Activated CD8-positive, alpha-beta T cell treated with anti-CD3 and anti-CD28 coated beads for 36 hours (primary cell): ENCODE measurements around the gene ODF2L. TPM values are rescaled to one million over a fixed set of nuclear protein-coding genes. Genes with fewer than 3 reads are reported as not detected.

ENCODE experiments used
- ATAC-seq: fragments of 200-7000 bp; cut with Tn5 transposase; one replicate; pipeline ENCODE4 v1.10.0; 2021; ENCODE audit warnings: mild to moderate bottlenecking, moderate library complexity
- CTCF ChIA-PET: fragments of 350-600 bp; sonication (Branson Sonifier 250); formaldehyde crosslinking; loops from one replicate; lab custom pipeline; 2021; ENCODE audit warnings: antibody characterized with exemption; lab: Charles Lee
- POLR2A ChIA-PET: fragments of 350-600 bp; sonication (Branson Sonifier 250); formaldehyde crosslinking; loops from one replicate; lab custom pipeline; 2021; ENCODE audit warnings: antibody characterized with exemption; lab: Charles Lee
- DNase-seq: peaks from one replicate; pipeline ENCODE4 v3.0.0-alpha.2; 2020
- H3K27ac Mint-ChIP-seq: one replicate; pipeline ENCODE4 v1.8.0; 2021; ENCODE audit warnings: mild to moderate bottlenecking, mixed read lengths
- H3K27me3 Mint-ChIP-seq: one replicate; pipeline ENCODE4 v1.8.0; 2021; ENCODE audit warnings: mixed read lengths
- H3K36me3 Mint-ChIP-seq: one replicate; pipeline ENCODE4 v1.8.0; 2021; ENCODE audit warnings: low read depth, mixed read lengths
- H3K4me1 Mint-ChIP-seq: one replicate; pipeline ENCODE4 v1.8.0; 2021; ENCODE audit warnings: low read depth, mixed read lengths
- H3K4me3 Mint-ChIP-seq: one replicate; pipeline ENCODE4 v1.8.0; 2021; ENCODE audit warnings: mild to moderate bottlenecking, moderate library complexity, mixed read lengths
- H3K9me3 Mint-ChIP-seq: one replicate; pipeline ENCODE4 v1.8.0; 2021; ENCODE audit warnings: mixed read lengths
- intact Hi-C: fragments of 100-400 bp; cut with micrococcal nuclease; formaldehyde crosslinking; loops from one replicate; pipeline ENCODE4 v1.10.0; 2022
- total RNA-seq, 2 experiments: library from RNA; stranded (reverse); gene quantifications; one replicate each; pipeline ENCODE4 v1.2.3, GENCODE V29; 2021
- TF ChIP-seq, protein P1 (sequence below): fragments of 200-600 bp; IDR thresholded peaks from one replicate; pipeline ENCODE4 v1.8.0; 2022; ENCODE audit warnings: antibody characterized with exemption, mild to moderate bottlenecking

ODF2L gene
- total RNA-seq, 2 experiments from 2014 or later = 21.7 to 23.8 TPM

DNA sequence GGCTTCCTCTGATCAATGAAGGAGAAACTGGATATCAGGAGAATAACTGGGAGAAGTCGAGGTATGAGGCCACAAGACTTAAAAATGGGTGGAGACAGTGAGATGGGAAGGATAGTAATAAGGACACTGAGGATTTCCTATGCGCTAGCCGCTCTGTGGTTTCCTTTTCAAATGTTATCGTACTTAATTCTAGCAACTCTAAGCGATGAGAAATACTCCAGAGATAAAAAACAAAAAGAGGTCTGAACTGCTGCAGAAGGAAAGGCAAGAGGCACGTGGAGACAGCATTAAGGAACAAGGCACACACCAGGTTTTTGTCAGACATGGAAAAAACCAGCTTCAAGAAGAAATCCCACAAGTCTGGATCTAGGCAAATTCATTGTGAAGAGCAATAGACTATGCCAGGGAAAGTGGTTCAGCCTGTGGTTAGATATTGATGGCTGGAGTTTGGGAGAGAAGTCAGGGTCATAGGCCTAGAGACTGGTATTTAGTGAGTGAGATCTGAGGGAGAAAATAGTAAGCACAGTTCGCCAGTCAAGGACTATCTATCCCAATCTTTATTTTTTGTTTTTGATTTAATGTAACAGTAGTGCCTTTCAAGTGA, 33.1 kb upstream of the ODF2L start:
- ChIA-PET POLR2A (no interaction called here), CTCF (interaction anchor here (0.9 to 12.8 kb wide), 4 partner anchors 14 to 71 kb away, joined by 3 to 79 read pairs (median 10); partner anchors contain the start of gene ODF2L)
- Mint-ChIP-seq H3K9me3 (no peaks in the 10 kb centered on the region), H3K4me3 (no peak overlapping the region), H3K27ac (no peak overlapping the region), H3K4me1 (no peaks in the 10 kb centered on the region), H3K27me3 (peaks cover 6% of the 10 kb centered on the region), H3K36me3 (no peaks in the 10 kb centered on the region)
- intact Hi-C loops = no loop called here
- DNase-seq (no peak), ATAC-seq (no peak)
- TF ChIP-seq, protein P1, sequence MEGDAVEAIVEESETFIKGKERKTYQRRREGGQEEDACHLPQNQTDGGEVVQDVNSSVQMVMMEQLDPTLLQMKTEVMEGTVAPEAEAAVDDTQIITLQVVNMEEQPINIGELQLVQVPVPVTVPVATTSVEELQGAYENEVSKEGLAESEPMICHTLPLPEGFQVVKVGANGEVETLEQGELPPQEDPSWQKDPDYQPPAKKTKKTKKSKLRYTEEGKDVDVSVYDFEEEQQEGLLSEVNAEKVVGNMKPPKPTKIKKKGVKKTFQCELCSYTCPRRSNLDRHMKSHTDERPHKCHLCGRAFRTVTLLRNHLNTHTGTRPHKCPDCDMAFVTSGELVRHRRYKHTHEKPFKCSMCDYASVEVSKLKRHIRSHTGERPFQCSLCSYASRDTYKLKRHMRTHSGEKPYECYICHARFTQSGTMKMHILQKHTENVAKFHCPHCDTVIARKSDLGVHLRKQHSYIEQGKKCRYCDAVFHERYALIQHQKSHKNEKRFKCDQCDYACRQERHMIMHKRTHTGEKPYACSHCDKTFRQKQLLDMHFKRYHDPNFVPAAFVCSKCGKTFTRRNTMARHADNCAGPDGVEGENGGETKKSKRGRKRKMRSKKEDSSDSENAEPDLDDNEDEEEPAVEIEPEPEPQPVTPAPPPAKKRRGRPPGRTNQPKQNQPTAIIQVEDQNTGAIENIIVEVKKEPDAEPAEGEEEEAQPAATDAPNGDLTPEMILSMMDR = no peak

DNA sequence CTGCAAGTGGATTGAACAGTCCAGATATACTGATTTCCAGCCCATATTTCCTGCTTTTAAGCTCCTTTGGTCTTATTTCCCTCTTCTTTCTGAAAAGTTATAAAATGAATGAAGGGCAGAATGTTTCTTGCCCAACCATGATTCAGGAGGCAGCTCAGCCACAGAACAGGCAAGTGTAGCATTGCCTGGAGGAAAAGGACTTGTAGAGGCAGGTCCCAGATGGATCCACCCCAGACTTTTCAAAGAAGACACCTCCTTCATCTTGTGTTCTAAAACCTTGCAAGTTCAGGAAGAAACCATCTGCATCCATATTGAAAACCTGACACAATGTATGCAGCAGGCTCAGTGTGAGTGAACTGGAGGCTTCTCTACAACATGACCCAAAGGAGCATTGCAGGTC, 27.8 kb upstream of the ODF2L start, which contains the start of gene CLCA2:
Gene CLCA2, plus strand, starts transcription at position 299 of the 400 bp plus-strand sequence. Its CDS starts 77 bp downstream, at position 376.
- ChIA-PET CTCF (interaction anchor here (0.7 to 12.8 kb wide), 5 partner anchors 12 to 77 kb away, joined by 3 to 79 read pairs (median 3); no protein-coding TSS in a partner anchor), POLR2A (interaction anchor here (0.8 kb wide), 1 partner anchor 20 kb away, joined by 4 read pairs; no protein-coding TSS in a partner anchor)
- TF ChIP-seq, protein P1 = no peak
- H3K27me3 Mint-ChIP-seq = peaks cover 3% of the 10 kb centered on the region
- H3K36me3 Mint-ChIP-seq = no peaks in the 10 kb centered on the region
- H3K4me1 Mint-ChIP-seq = peaks cover 4% of the 10 kb centered on the region
- H3K27ac Mint-ChIP-seq = no peak within 1 kb of the TSS
- no peak within 1 kb of the TSS for H3K4me3 Mint-ChIP-seq
- no peak for ATAC-seq
- DNase-seq = no peak
- intact Hi-C loops = no loop called here
- no peaks in the 10 kb centered on the region for H3K9me3 Mint-ChIP-seq

DNA sequence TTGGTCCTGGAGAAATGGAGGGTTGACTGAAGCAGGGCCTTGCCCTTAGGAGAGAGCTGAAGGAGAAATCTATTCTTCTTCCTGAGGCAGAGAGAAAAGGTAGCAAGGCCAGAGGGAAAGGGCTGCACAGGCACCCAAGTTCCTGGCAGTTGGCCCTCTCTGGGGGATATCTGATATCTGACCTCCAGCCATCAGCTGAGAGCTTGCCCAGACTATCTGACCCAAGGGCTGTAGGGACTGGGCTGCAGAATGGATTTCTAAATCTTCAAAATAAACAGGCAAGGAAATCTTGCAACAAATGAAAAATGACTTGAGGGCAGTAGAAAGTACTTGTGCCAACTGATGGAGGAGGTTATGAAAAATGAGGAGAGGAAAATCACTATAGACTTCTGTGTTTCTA, 27.4 kb upstream of the ODF2L start:
- H3K27ac Mint-ChIP-seq = no peak overlapping the region
- no peaks in the 10 kb centered on the region for H3K9me3 Mint-ChIP-seq
- no peak for DNase-seq
- ChIA-PET POLR2A (interaction anchor here (0.8 kb wide), 1 partner anchor 20 kb away, joined by 4 read pairs; no protein-coding TSS in a partner anchor), CTCF (interaction anchor here (0.7 to 12.8 kb wide), 4 partner anchors 51 to 85 kb away, joined by 3 to 79 read pairs (median 4); no protein-coding TSS in a partner anchor)
- no peak for ATAC-seq
- no peaks in the 10 kb centered on the region for H3K36me3 Mint-ChIP-seq
- TF ChIP-seq, protein P1 = no peak
- intact Hi-C loops = no loop called here
- H3K27me3 Mint-ChIP-seq = peaks cover 3% of the 10 kb centered on the region
- H3K4me3 Mint-ChIP-seq = no peak overlapping the region
- peaks cover 4% of the 10 kb centered on the region for H3K4me1 Mint-ChIP-seq

DNA sequence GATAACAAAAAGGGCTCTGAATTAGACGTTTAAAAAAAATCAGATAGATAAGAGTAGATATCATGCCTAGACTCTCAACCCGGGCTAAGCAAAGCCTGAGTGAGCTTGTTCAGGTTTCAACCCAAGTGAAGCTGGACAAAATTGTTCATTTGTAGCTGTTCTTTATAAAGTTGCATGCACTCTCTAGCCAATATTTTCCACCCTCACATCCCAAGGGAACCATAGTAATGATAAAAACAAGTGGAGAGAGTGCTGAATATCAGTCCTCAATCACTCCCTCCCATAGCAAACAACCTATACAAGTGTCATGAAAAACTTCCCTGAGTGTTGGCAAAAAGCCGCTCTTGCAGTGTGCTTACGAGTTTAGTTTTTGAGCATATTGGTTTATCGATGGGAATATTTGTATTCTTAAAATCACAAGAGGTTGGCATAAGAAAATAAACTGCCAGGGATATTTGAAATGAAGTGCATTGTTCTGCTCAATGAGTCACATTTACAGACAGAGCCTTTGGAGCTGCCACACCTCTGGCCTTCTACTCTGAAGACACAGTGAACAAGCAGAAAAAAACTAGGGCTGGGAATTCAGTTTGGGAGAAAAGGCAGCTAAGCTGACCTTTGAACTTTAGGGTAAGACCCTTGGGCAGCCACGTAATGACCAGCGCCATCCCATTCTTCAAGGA, 25.6 kb upstream of the ODF2L start:
- intact Hi-C loops = no loop called here
- CTCF ChIA-PET = interaction anchor here (1.4 to 12.8 kb wide), 2 partner anchors 79 to 86 kb away, joined by 3 to 79 read pairs; no protein-coding TSS in a partner anchor
- POLR2A ChIA-PET = no interaction called here
- Mint-ChIP-seq H3K27ac (no peak overlapping the region), H3K4me3 (no peak overlapping the region), H3K9me3 (no peaks in the 10 kb centered on the region), H3K27me3 (peaks cover 3% of the 10 kb centered on the region), H3K36me3 (no peaks in the 10 kb centered on the region), H3K4me1 (peaks cover 4% of the 10 kb centered on the region)
- ATAC-seq (no peak), DNase-seq (no peak)
- TF ChIP-seq, protein P1 = no peak
